Stimulated activated CD4-positive, alpha-beta T cell treated with anti-CD3 and anti-CD28 coated beads, Interleukin-4, amount 100 ng/mL, for 4 hours (primary cell): ENCODE results near the gene PARG.
"Not testable (repeated sequence)": the region's sequence is repeated elsewhere in the genome, so short reads cannot be mapped to it uniquely, and the experiment has no call there.

Experiments
- DNase-seq, 2 experiments: peaks; one replicate each; pipeline ENCODE4 v3.0.0-alpha.2; 2020

Gene PARG

GRCh38 chr10:49941447-49942338, at the start of gene PARG, which contains the start of gene TIMM23B:
Gene PARG, minus strand, starts transcription at chr10:49942027. Its CDS starts 302 bp downstream, at chr10:49941725.
Gene TIMM23B, plus strand, starts transcription at chr10:49942053. Its CDS starts 142 bp downstream, at chr10:49942195.
- peak; percentile 69 to 80 for DNase-seq

GRCh38 chr10:49988376-49988775, 46.5 kb upstream of the PARG start, which contains the start of gene AGAP6:
Gene AGAP6, plus strand, starts transcription at chr10:49988406. Its CDS starts 310 bp downstream, at chr10:49988716.
- not testable (repeated sequence) for DNase-seq

- not testable (repeated sequence) for DNase-seq
Measured at GRCh38 chr10:49987207-49987606, 45.4 kb upstream of the PARG start.

GRCh38 chr10:49977756-49978155, 35.9 kb upstream of the PARG start:
- not testable (repeated sequence) for DNase-seq

- not testable (repeated sequence) for DNase-seq
Measured at GRCh38 chr10:49972094-49972493, 30.3 kb upstream of the PARG start.

GRCh38 chr10:49971466-49971865, 29.6 kb upstream of the PARG start:
- DNase-seq, result not testable (repeated sequence)

GRCh38 chr10:49970331-49970857, 28.6 kb upstream of the PARG start:
- DNase-seq, result not testable (repeated sequence)

GRCh38 chr10:49953122-49953521, 11.3 kb upstream of the PARG start:
- not testable (repeated sequence) for DNase-seq

GRCh38 chr10:49952006-49952405, 10.2 kb upstream of the PARG start:
- DNase-seq, result not testable (repeated sequence)

- DNase-seq, result not testable (repeated sequence)
Measured at GRCh38 chr10:49948737-49949136, 6.9 kb upstream of the PARG start.

- DNase-seq, result not testable (repeated sequence)
Measured at GRCh38 chr10:49948142-49948541, 6.3 kb upstream of the PARG start.

- not testable (repeated sequence) for DNase-seq
Measured at GRCh38 chr10:49943607-49944006, 1.8 kb upstream of the PARG start.

GRCh38 chr10:49942339-49942705, 495 bp upstream of the PARG start:
- not testable (repeated sequence) for DNase-seq

GRCh38 chr10:49931959-49932728, 9.7 kb downstream of the PARG start:
- DNase-seq, result not testable (repeated sequence)

- not testable (repeated sequence) for DNase-seq
Measured at GRCh38 chr10:49931276-49931675, 10.6 kb downstream of the PARG start.

GRCh38 chr10:49923572-49923971, 18.3 kb downstream of the PARG start:
- DNase-seq, result not testable (repeated sequence)

- not testable (repeated sequence) for DNase-seq
Measured at GRCh38 chr10:49922041-49922440, 19.8 kb downstream of the PARG start.

- DNase-seq, result not testable (repeated sequence)
Measured at GRCh38 chr10:49917927-49918326, 23.9 kb downstream of the PARG start.

- DNase-seq, result not testable (repeated sequence)
Measured at GRCh38 chr10:49916451-49916850, 25.4 kb downstream of the PARG start.

- DNase-seq, result not testable (repeated sequence)
Measured at GRCh38 chr10:49910295-49910694, 31.5 kb downstream of the PARG start.

GRCh38 chr10:49908290-49909080, 33.3 kb downstream of the PARG start:
- not testable (repeated sequence) for DNase-seq

- not testable (repeated sequence) for DNase-seq
Measured at GRCh38 chr10:49903829-49904228, 38.0 kb downstream of the PARG start.
